ENCODE data around the gene CHMP4B. TPM values are rescaled to one million over a fixed set of nuclear protein-coding genes. Genes with fewer than 3 reads are reported as not detected.

The CHMP4B gene
- total RNA-seq, 1 donor, result 32.0 TPM

DNA sequence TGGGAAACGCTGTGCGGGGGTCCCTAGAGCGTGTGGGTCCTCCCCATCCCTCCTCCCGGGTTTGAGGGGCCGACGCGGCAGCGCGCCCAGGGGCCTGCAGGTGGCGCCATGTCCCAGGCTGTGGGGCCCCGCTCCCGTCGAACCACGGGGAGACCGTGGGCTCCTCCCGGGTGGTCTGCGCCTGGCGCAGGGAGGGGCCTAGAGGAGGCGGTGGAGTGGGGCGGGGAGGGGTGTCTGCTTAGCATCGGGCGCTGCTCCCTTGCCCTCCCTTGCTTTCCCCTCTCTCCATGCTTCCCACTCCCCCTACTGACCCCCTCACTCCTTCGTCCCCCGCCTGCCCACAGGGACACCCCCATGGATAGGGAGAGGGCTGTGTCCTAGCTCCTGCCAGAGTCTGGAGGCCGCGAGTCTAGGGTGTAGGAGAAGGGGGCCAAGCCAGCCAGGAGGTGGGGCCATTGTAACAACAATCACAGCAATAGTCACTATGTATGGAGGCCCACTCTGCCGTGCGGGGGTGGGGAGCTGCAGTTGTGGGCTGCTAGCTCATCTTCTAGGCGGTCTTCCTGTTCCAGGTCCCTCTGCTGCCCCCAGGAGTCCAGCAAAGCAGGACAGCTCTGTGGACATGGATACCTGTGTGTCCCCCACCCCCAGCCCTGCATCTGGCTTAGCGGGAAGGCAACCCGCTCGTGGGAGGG, 51.7 kb downstream of the CHMP4B start:
- H3K4me3 ChIP-seq (ENCODE audit: low read depth, low read length), result peak overlapping the region; percentile 29
- peak; percentile 43 for DNase-seq (ENCODE audit: low read depth)
- TF ChIP-seq, protein P1, sequence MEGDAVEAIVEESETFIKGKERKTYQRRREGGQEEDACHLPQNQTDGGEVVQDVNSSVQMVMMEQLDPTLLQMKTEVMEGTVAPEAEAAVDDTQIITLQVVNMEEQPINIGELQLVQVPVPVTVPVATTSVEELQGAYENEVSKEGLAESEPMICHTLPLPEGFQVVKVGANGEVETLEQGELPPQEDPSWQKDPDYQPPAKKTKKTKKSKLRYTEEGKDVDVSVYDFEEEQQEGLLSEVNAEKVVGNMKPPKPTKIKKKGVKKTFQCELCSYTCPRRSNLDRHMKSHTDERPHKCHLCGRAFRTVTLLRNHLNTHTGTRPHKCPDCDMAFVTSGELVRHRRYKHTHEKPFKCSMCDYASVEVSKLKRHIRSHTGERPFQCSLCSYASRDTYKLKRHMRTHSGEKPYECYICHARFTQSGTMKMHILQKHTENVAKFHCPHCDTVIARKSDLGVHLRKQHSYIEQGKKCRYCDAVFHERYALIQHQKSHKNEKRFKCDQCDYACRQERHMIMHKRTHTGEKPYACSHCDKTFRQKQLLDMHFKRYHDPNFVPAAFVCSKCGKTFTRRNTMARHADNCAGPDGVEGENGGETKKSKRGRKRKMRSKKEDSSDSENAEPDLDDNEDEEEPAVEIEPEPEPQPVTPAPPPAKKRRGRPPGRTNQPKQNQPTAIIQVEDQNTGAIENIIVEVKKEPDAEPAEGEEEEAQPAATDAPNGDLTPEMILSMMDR (IDR thresholded peaks at IDR 0.05; ENCODE audit: insufficient read depth, low read depth, low read length), result peak; percentile 83

DNA sequence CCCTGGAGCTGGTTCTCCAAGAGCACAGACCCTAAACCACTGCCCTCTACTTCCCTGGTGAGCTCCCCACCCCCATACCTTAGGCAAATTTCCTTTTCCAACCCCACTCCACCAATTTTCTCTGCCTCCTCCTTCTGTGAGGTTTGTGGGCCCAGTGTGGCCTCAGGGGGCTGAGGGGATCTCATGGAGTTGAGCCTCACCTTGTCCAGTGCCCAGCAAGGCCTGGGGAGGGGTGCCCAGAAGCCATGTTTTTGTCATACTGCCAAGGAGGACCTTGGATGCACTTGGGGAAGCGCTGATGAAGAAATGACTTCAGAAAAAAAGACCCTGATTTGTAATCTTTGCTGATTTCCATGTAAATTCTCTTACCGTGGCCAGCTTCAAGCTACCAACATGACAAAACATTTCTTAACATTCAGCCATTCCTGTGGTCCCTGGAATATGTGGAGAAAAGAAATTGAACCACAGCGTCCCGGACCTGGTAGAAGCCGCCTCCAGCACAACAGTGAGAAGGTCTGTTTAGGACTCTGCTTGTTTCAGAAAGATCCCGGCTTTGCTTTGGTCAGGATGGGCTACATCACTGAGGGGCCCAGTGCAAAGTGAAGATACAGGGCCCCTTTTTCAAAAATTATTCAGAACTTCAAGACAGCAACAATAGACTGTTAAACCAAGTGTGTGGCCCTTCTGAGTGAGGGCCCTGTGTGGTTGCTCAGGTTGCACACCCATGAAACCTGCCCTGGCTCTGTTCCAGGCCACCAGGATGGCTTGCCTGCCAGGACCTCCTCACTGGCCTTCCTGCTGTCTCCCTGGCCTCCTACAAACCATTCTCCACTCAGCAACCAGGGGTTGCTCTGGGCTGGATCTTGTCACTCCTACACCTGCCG, 52.5 kb downstream of the CHMP4B start:
- DNase-seq (ENCODE audit: low read depth), result no peak
- TF ChIP-seq, protein P1 (IDR thresholded peaks at IDR 0.05; ENCODE audit: insufficient read depth, low read depth, low read length), result no peak
- H3K4me3 ChIP-seq (ENCODE audit: low read depth, low read length), result no peak overlapping the region

DNA sequence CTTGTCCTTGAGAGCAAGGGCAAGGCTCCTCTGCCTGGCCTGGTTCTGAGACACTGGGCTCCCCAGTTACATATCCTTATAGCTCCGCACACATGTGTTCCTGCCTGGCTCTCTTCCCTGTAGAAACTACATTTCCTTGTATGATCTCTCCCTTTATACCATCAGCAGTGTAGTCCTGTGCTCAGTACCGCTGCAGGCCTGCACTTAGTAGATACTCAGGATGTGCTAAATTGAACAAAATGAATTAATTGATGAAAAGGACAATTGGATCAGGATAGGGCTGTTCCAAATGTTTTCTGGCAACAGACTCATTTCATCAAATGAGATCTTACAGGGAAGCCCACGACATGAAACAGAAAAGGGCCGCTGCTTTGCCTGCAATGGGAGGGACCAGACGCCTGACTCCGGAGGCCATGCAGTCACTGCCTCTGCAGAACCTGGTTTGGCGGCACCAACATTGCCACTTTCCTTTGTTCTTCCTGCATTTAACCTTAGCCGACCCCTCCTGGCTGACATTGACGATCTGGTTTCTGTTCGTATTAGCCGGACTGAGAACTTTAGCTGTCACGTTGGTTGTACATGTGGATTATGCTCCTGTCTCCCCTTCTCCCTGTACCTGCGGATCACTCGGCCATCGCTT, 53.3 kb downstream of the CHMP4B start:
- no peak overlapping the region for H3K4me3 ChIP-seq (ENCODE audit: low read depth, low read length)
- DNase-seq (ENCODE audit: low read depth), result no peak
- TF ChIP-seq, protein P1 (IDR thresholded peaks at IDR 0.05; ENCODE audit: insufficient read depth, low read depth, low read length), result no peak

DNA sequence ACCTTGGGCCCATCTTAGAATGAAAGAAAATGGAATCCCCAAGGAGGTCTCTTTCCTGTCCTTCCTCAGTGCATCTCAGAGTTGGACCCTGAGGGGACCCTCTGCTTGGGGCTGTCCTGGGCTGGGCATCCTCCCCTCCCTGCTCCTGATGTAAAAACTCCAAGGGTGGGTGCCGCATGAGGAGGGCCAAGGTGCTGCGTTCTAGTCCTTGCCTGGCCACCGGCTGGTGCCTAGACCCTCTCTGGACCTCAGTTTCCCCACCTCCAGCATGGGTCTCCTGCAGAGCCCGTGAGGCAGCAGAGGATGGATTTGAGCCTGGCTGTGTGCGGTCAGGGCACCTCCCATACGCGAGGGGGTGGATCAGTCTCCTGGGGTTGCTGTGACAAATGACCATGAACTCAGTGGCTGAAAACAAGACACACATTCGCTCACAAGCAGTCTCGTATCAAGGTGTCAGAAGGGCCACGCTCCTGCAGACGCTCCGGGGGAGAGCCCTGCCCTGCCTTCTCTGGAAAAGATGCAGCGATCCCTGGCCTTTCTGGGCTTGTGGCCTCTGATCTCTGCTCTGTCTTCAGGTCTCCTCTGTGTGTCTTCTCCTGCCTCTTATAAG, 54.7 kb downstream of the CHMP4B start:
- TF ChIP-seq, protein P1 (IDR thresholded peaks at IDR 0.05; ENCODE audit: insufficient read depth, low read depth, low read length), result no peak
- H3K4me3 ChIP-seq (ENCODE audit: low read depth, low read length), result no peak overlapping the region
- DNase-seq (ENCODE audit: low read depth), result no peak

DNA sequence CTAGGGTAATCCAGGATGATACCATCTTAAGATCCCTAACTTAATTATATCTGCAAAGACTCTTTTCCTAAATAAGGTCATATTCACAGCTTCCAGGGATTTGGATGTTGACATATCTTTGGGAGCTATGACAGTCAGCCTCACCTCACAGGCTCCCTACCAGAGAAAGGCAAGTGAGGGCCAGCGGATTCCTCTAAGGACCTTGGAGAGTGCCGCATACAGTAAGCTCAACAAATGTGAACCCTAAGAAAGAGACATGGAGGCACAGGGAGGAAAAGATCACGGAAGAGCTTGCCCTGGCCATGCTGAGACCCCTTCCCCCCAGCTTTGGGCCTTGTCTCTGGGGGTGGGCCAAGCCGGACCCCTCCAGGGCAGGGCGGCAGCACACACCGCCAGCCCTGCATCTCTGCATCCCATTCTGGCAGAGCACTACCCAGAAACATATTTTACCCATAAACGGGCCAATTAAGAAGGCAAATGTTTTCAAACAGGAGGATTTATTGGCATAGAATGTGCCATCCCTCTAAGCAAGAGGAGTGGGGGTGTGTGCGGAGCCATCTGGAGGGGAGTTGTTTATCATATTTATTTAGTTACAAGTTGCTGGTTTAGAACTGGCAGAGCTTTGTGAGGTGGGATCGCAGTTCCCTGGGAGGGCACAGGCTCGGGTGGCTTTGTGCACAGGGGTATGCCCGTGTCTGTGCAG, 55.4 kb downstream of the CHMP4B start:
- no peak overlapping the region for H3K4me3 ChIP-seq (ENCODE audit: low read depth, low read length)
- DNase-seq (ENCODE audit: low read depth), result no peak
- TF ChIP-seq, protein P1 (IDR thresholded peaks at IDR 0.05; ENCODE audit: insufficient read depth, low read depth, low read length), result no peak

DNA sequence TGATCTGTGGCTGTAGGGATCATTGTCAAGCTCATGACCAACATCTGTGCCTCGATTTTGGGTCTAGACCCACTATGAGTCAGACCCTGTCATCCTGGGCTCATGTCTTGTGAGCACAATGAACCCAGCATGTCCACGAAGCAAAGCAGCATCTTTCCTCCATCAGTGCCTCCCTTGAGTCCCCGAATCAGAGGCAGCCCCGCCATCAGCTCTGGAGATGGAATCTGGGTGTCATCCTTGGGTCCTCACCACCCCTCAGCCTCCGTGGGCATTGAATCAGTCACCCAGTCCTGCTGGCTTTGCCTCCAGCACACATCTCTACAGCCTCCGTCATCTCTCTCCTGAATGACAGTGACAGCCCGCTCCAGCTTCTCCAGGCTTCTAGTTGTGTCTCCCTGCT, 56.9 kb downstream of the CHMP4B start:
- H3K4me3 ChIP-seq (ENCODE audit: low read depth, low read length), result no peak overlapping the region
- DNase-seq (ENCODE audit: low read depth), result no peak
- TF ChIP-seq, protein P1 (IDR thresholded peaks at IDR 0.05; ENCODE audit: insufficient read depth, low read depth, low read length), result no peak
